ENCODE results near the gene PBLD. TPM values are rescaled to one million over a fixed set of nuclear protein-coding genes. Genes with fewer than 3 reads are reported as not detected.

PBLD gene
- total RNA-seq, 1 experiment from 2014 or later, result 4.9 TPM

- Histone ChIP-seq H3K27ac (ENCODE audit: low read depth, low read length, poor library complexity, severe bottlenecking) (no peak overlapping the region), H3K4me3 (ENCODE audit: low read depth, low read length, poor library complexity, severe bottlenecking) (no peak overlapping the region), H3K27me3 (replicated peaks; ENCODE audit: insufficient read depth, low read depth, low read length, poor library complexity) (no peaks in the 10 kb centered on the region), H3K4me1 (ENCODE audit: insufficient read depth, low read length, poor library complexity, severe bottlenecking) (no peaks in the 10 kb centered on the region), H3K36me3 (ENCODE audit: insufficient read depth, low read length, poor library complexity, severe bottlenecking) (peaks cover 48% of the 10 kb centered on the region), H3K9me3 (ENCODE audit: low read depth, low read length, poor library complexity, severe bottlenecking) (no peaks in the 10 kb centered on the region)
- intact Hi-C loops (cut with micrococcal nuclease; ENCODE audit: unreplicated experiment), result loop anchor here (5.0 kb wide), 1 partner anchor 136 kb away; no protein-coding TSS in a partner anchor
- no TSS peak for BruUV-seq (replicated peaks)
- DNase-seq (ENCODE audit: low spot score), result peak; percentile 81
- ChIA-PET CTCF (interaction anchor here (0.6 to 1.2 kb wide), 8 partner anchors 9 to 788 kb away, joined by 3 to 7 read pairs (median 4); partner anchors contain the start of gene ATOH7), POLR2A (ENCODE audit: low non-redundant PET) (no interaction called here)
- TF ChIP-seq CTCF (conservative IDR thresholded peaks at IDR 0.05; ENCODE audit: low read depth, low read length) (peak; percentile 83), EZH2 (IDR thresholded peaks at IDR 0.05; ENCODE audit: borderline replicate concordance, low read depth, low read length, poor library complexity, severe bottlenecking) (no peak)
Observed at GRCh38 chr10:68348265-68348741, 15.6 kb upstream of the PBLD start.

GRCh38 chr10:68346774-68347173 lies 14.0 kb upstream of the PBLD start:
- no peak overlapping the region for H3K27ac ChIP-seq (ENCODE audit: low read depth, low read length, poor library complexity, severe bottlenecking)
- TF ChIP-seq CTCF (conservative IDR thresholded peaks at IDR 0.05; ENCODE audit: low read depth, low read length) (no peak), EZH2 (IDR thresholded peaks at IDR 0.05; ENCODE audit: borderline replicate concordance, low read depth, low read length, poor library complexity, severe bottlenecking) (no peak)
- intact Hi-C loops (cut with micrococcal nuclease; ENCODE audit: unreplicated experiment), result loop anchor here (5.0 kb wide), 1 partner anchor 134 kb away; no protein-coding TSS in a partner anchor
- H3K4me1 ChIP-seq (ENCODE audit: insufficient read depth, low read length, poor library complexity, severe bottlenecking), result no peaks in the 10 kb centered on the region
- BruUV-seq (replicated peaks), result no TSS peak
- DNase-seq (ENCODE audit: low spot score), result no peak
- H3K4me3 ChIP-seq (ENCODE audit: low read depth, low read length, poor library complexity, severe bottlenecking), result no peak overlapping the region
- POLR2A ChIA-PET (ENCODE audit: low non-redundant PET), result interaction anchor here (0.5 to 0.6 kb wide), 2 partner anchors 14 to 374 kb away, joined by 3 read pairs; partner anchors contain the start of genes CCAR1 and PBLD
- H3K36me3 ChIP-seq (ENCODE audit: insufficient read depth, low read length, poor library complexity, severe bottlenecking), result peaks cover 52% of the 10 kb centered on the region
- H3K27me3 ChIP-seq (replicated peaks; ENCODE audit: insufficient read depth, low read depth, low read length, poor library complexity), result no peaks in the 10 kb centered on the region
- CTCF ChIA-PET, result interaction anchor here (0.7 kb wide), 1 partner anchor 134 kb away, joined by 4 read pairs; no protein-coding TSS in a partner anchor
- H3K9me3 ChIP-seq (ENCODE audit: low read depth, low read length, poor library complexity, severe bottlenecking), result no peaks in the 10 kb centered on the region

GRCh38 chr10:68345621-68346020 lies 12.9 kb upstream of the PBLD start:
- ChIA-PET POLR2A (ENCODE audit: low non-redundant PET) (interaction anchor here (0.7 kb wide), 1 partner anchor 12 kb away, joined by 3 read pairs; no protein-coding TSS in a partner anchor), CTCF (no interaction called here)
- no peaks in the 10 kb centered on the region for H3K9me3 ChIP-seq (ENCODE audit: low read depth, low read length, poor library complexity, severe bottlenecking)
- TF ChIP-seq CTCF (conservative IDR thresholded peaks at IDR 0.05; ENCODE audit: low read depth, low read length) (no peak), EZH2 (IDR thresholded peaks at IDR 0.05; ENCODE audit: borderline replicate concordance, low read depth, low read length, poor library complexity, severe bottlenecking) (no peak)
- peaks cover 61% of the 10 kb centered on the region for H3K36me3 ChIP-seq (ENCODE audit: insufficient read depth, low read length, poor library complexity, severe bottlenecking)
- H3K4me1 ChIP-seq (ENCODE audit: insufficient read depth, low read length, poor library complexity, severe bottlenecking), result no peaks in the 10 kb centered on the region
- no peaks in the 10 kb centered on the region for H3K27me3 ChIP-seq (replicated peaks; ENCODE audit: insufficient read depth, low read depth, low read length, poor library complexity)
- peak overlapping the region; percentile 46 for H3K27ac ChIP-seq (ENCODE audit: low read depth, low read length, poor library complexity, severe bottlenecking)
- no peak overlapping the region for H3K4me3 ChIP-seq (ENCODE audit: low read depth, low read length, poor library complexity, severe bottlenecking)
- intact Hi-C loops (cut with micrococcal nuclease; ENCODE audit: unreplicated experiment), result loop anchor here (5.0 kb wide), 1 partner anchor 133 kb away; no protein-coding TSS in a partner anchor
- BruUV-seq (replicated peaks), result no TSS peak
- DNase-seq (ENCODE audit: low spot score), result no peak

All from A673 (cell line).